Smooth muscle cell of the pulmonary artery (primary cell): ENCODE results near the gene IL20RB. TPM values are rescaled to one million over a fixed set of nuclear protein-coding genes. Genes with fewer than 3 reads are reported as not detected.

Source experiments
- total RNA-seq: library from RNA; depleted of rRNA; stranded (reverse); fragments of >200 nt; gene quantifications from 2 replicates; pipeline ENCODE4 v1.2.3, GENCODE V29; 2014

The IL20RB gene, protein sequence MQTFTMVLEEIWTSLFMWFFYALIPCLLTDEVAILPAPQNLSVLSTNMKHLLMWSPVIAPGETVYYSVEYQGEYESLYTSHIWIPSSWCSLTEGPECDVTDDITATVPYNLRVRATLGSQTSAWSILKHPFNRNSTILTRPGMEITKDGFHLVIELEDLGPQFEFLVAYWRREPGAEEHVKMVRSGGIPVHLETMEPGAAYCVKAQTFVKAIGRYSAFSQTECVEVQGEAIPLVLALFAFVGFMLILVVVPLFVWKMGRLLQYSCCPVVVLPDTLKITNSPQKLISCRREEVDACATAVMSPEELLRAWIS
- 0.98 and 1.0 TPM in 2 replicates for total RNA-seq

DNA sequence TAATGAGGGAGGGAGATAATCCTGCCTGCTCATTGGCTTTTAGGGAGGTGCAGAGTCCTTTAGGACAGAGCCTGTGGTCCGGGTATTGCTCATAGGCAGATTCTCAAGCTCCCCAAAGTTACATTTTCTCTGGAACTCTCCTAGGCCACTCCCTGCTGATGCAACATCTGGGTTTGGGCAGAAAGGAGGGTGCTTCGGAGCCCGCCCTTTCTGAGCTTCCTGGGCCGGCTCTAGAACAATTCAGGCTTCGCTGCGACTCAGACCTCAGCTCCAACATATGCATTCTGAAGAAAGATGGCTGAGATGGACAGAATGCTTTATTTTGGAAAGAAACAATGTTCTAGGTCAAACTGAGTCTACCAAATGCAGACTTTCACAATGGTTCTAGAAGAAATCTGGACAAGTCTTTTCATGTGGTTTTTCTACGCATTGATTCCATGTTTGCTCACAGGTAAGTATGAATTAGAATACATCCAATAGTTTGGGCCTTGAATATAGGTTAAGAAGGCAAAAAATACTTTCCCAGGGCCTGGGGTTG lies at the start of gene IL20RB:
Gene IL20RB (plus strand): TSS at position 233 of the 538 bp plus-strand sequence. CDS start 131 bp downstream, at position 364.

Other genes with a start within 250 kb of the IL20RB start
- 36.6 and 39.3 TPM in 2 replicates for gene STAG1, start 205.6 kb upstream of the IL20RB start, total RNA-seq
- 9.3 and 10.1 TPM in 2 replicates for gene SLC35G2, start 138.9 kb upstream of the IL20RB start, total RNA-seq
- gene NCK1, start 95.8 kb upstream of the IL20RB start, total RNA-seq, result 32.3 and 39.1 TPM in 2 replicates